ENCODE results near the gene FGF5. TPM values are rescaled to one million over a fixed set of nuclear protein-coding genes. Genes with fewer than 3 reads are reported as not detected.
A peak's percentile ranks its signal among the peaks of the same experiment; 100 is the strongest.

Gene FGF5
- total RNA-seq, 1 donor: 55.9 TPM

DNA sequence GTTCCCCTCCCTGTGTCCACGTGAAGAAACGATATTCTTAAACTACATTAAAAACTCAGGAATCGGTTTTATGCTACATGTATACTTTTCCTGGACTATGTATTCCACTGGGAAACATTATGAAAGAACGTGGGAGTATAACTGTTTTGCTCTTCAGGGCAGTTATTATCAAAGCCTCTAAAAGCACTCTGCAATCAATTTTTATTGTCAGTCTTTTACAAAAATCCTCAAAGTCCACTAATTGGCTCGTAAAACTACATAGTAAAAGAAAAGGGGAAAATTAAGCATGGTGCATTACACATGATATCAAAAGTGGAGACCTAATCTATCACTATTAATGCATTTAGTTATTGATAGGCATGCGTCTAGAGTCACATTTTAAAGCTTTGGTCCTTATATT is 57.7 kb downstream of the FGF5 start:
- no peak overlapping the region for H3K4me3 ChIP-seq (ENCODE audit: low read depth, low read length)
- no peak for TF ChIP-seq CTCF (IDR thresholded peaks at IDR 0.05; ENCODE audit: insufficient read depth, low read length)
- DNase-seq (ENCODE audit: low read depth): no peak

- TF ChIP-seq CTCF (IDR thresholded peaks at IDR 0.05; ENCODE audit: insufficient read depth, low read length): no peak
- DNase-seq (ENCODE audit: low read depth): no peak
- no peak overlapping the region for H3K4me3 ChIP-seq (ENCODE audit: low read depth, low read length)
Observed at GRCh38 chr4:80331693-80332092, 65.2 kb downstream of the FGF5 start.

- no peak overlapping the region for H3K4me3 ChIP-seq (ENCODE audit: low read depth, low read length)
- no peak for TF ChIP-seq CTCF (IDR thresholded peaks at IDR 0.05; ENCODE audit: insufficient read depth, low read length)
- DNase-seq (ENCODE audit: low read depth): peak; percentile 67
Observed at GRCh38 chr4:80333121-80333520, 66.7 kb downstream of the FGF5 start.

DNA sequence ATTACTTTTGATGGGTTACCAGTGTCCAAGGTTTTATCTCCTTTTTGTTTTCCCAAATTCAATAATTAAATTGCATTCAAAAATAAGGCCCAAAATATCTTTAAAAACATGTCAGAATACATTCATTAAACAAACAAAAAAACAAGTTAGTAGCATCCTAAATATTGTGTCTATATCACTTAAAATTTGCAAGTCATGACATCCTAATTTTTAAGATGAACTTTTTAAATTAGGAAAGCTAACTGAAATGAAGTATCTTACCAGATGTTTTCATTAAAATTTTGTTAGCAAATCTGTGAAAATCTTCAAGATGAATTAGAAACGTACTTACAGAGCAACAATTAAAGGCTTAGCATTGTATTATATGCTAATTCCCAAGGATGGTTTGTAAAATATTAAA is 68.1 kb downstream of the FGF5 start:
- no peak for DNase-seq (ENCODE audit: low read depth)
- TF ChIP-seq CTCF (IDR thresholded peaks at IDR 0.05; ENCODE audit: insufficient read depth, low read length): no peak
- H3K4me3 ChIP-seq (ENCODE audit: low read depth, low read length): no peak overlapping the region

DNA sequence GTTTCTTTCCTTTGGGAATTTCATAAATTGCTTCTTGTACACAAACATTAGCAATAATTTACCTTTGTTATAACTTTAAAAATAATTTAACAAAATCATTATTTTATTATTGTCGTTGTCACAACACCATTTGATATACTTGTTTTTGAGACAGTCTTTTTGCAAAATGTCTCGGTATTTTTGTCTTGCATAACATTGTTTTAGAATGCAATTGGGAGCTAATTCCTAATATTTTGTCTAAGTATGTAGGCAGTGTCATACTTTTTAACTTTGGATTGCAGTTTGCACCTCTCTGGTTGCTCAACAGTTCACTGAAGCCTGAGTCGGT is 68.7 kb downstream of the FGF5 start:
- no peak for DNase-seq (ENCODE audit: low read depth)
- peak overlapping the region; percentile 85 for H3K4me3 ChIP-seq (ENCODE audit: low read depth, low read length)
- TF ChIP-seq CTCF (IDR thresholded peaks at IDR 0.05; ENCODE audit: insufficient read depth, low read length): no peak

DNA sequence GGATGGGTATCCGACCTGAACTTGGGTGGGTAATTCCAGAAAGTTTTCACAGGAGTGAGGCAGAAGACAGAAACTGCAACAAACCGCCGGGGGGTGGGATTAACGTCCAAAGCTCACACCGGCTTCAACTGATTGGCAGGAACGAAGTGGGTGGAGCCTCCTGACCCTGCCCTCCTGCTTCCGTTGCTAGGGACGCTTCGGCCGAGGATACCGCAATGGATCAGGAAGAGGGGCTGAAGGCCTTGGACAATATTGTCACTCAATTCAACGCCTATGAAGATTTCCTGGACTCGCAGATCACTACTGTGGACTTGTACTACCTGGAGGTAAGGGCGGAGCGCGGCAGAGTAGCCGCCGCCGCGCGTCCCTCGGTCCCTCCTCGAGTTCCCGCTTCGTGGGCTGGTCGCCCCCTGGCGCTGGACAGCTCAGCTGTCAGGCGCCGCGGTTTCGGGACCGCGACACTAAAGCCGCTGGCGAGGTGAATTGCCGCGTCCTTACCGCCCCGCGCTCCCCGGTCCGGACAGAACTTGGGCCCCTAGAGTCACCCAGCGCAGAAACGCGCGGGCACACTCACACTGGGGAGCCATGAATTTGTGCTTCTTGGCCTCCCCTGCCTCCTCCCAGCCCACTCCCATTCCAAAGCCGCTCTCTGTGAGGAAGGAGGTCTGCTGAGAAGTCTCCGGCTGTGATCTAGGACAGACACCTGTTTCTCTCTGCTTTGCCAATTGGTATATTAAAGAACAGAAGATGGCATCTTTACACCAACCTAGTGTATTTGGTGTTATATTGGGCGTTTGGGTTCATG is 69.3 kb downstream of the FGF5 start, which contains the start of gene CFAP299:
CFAP299 (plus strand) TSS at position 177 of the 805 bp plus-strand sequence.
- DNase-seq (ENCODE audit: low read depth): peak; percentile 89
- peak; percentile 57 for TF ChIP-seq CTCF (IDR thresholded peaks at IDR 0.05; ENCODE audit: insufficient read depth, low read length)
- peak within 1 kb of the TSS; percentile 85 for H3K4me3 ChIP-seq (ENCODE audit: low read depth, low read length)

DNA sequence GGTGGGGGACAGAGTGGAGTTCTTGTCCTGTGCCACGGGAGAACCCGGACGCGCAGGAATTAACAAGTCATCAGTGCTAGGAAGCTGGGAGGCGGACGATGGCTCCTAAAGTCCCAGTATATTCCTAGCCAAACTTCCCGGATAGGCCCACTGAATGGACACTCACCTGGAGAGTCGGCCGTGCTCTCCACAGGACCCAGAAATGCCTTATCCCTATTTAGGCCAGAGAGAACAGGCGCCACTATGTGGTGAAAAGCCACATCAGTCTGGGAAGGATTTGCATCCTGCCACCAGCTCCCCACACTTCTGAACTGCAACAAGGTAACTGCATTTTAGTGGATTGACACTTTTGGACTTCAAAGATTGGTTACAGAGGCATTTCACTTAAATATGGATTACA is 70.1 kb downstream of the FGF5 start:
- peak; percentile 62 for DNase-seq (ENCODE audit: low read depth)
- peak overlapping the region; percentile 85 for H3K4me3 ChIP-seq (ENCODE audit: low read depth, low read length)

More for the DNA sequence above, 70.1 kb downstream of the FGF5 start:
- TF ChIP-seq CTCF (IDR thresholded peaks at IDR 0.05; ENCODE audit: insufficient read depth, low read length): peak; percentile 64

All from fibroblast of the aortic adventitia (primary cell).